Lung (tissue), 12 donors: ENCODE measurements around the gene APBB2. TPM values are rescaled to one million over a fixed set of nuclear protein-coding genes. Genes with fewer than 3 reads are reported as not detected.

Experiments used
- ATAC-seq: fragments of 200-7000 bp; cut with Tn5 transposase; one replicate; pipeline ENCODE4 v1.9.1; 2020; ENCODE audit warnings: moderate number of reproducible peaks; ENCODE audit not compliant: insufficient read depth, low FRiP score
- DNase-seq, 3 donors: peaks; one replicate each; pipeline ENCODE4 v3.0.0-alpha.2; 2013 to 2017
- H3K27ac ChIP-seq, 2 donors: one replicate each; pipeline ENCODE4 v1.5.1; 2013; ENCODE audit warnings: mild to moderate bottlenecking in 2 of 2, moderate library complexity in 2 of 2, control low read depth in 1 of 2, inconsistent platforms in 1 of 2, low read depth in 1 of 2, low read length in 1 of 2
- H3K27me3 ChIP-seq, 3 donors: one replicate each; pipeline ENCODE4 v1.5.1; 2013; ENCODE audit warnings: low read length in 2 of 3; ENCODE audit not compliant: control insufficient read depth in 3 of 3, insufficient read depth in 3 of 3
- H3K36me3 ChIP-seq, 4 donors: one replicate each; pipeline ENCODE4 v1.5.1; 2013; ENCODE audit warnings: low read length in 4 of 4, mild to moderate bottlenecking in 1 of 4, moderate library complexity in 1 of 4; ENCODE audit not compliant: control insufficient read depth in 4 of 4, insufficient read depth in 4 of 4
- H3K4me1 ChIP-seq, 5 donors: one replicate each; pipeline ENCODE4 v1.5.1; 2013; ENCODE audit warnings: low read length in 5 of 5, mild to moderate bottlenecking in 2 of 5, moderate library complexity in 1 of 5; ENCODE audit not compliant: control insufficient read depth in 5 of 5, insufficient read depth in 5 of 5
- H3K4me3 ChIP-seq: one replicate; pipeline ENCODE4 v1.5.1; 2013; ENCODE audit warnings: mild to moderate bottlenecking, control low read depth, moderate library complexity
- H3K9ac ChIP-seq, 2 donors: one replicate each; pipeline ENCODE4 v1.5.1; 2013; ENCODE audit warnings: low read length in 2 of 2, control low read depth in 1 of 2; ENCODE audit not compliant: insufficient read depth in 1 of 2
- H3K9me3 ChIP-seq, 4 donors: one replicate each; pipeline ENCODE4 v1.5.1; 2013; ENCODE audit warnings: low read length in 3 of 4, mild to moderate bottlenecking in 1 of 4, moderate library complexity in 1 of 4; ENCODE audit not compliant: control insufficient read depth in 4 of 4, insufficient read depth in 3 of 4
- CTCF ChIP-seq: IDR thresholded peaks from 2 replicates; pipeline ENCODE4 v1.5.1; 2012; ENCODE audit warnings: mild to moderate bottlenecking; ENCODE audit errors: control extremely low read depth, extremely low read depth
- WGBS, 2 donors: extraction: QIAGEN DNeasy Blood & Tissue Kit; methylation state at CpG; one replicate each; pipeline ENCODE4 v1.1.7; 2013; 5-methylcytosine and 5-hydroxymethylcytosine counted together
- polyA plus RNA-seq, 2 donors: library from polyadenylated mRNA; stranded (reverse); fragments of 200-250 nt; gene quantifications; one replicate each; pipeline ENCODE4 v1.2.1, GENCODE V29; 2013
- total RNA-seq, 2 donors: library from RNA; depleted of rRNA in 1 of 2; stranded (reverse); fragments of >200 nt in 1 of 2; gene quantifications; one replicate each; pipeline ENCODE4 v1.2.1, GENCODE V29; 2014 to 2021
- donor health status: control.
- donor health status: control.
- donor health status: Bipolar disorder and iron deficiency.
- donor health status: healthy.
- donor health status: DM: yes; HTN: yes; CAD: no.

APBB2 gene
- total and polyA plus RNA-seq, 4 donors, result 13.3 to 99.0 (median 40.4) TPM

GRCh38 chr4:41178372-41179370 is 35.7 kb downstream of the APBB2 start:
- TF ChIP-seq CTCF, result no peak
- ATAC-seq, result peak; percentile 75
- Histone ChIP-seq H3K9me3 (no peaks in the 10 kb centered on the region), H3K36me3 (peaks cover 0 to 1% (median 0%) of the 10 kb centered on the region in 4 donors), H3K9ac (no peak overlapping the region), H3K4me3 (no peak overlapping the region), H3K27me3 (no peaks in the 10 kb centered on the region), H3K27ac (no peak overlapping the region), H3K4me1 (peaks cover 2 to 36% (median 7%) of the 10 kb centered on the region in 5 donors)
- 52 to 75% methylated on average over 7 of the region's 7 CpGs for WGBS, 2 donors
- no peak for DNase-seq

GRCh38 chr4:41177016-41177415 is 37.3 kb downstream of the APBB2 start:
- TF ChIP-seq CTCF, result no peak
- H3K9ac ChIP-seq, result no peak overlapping the region
- ATAC-seq, result no peak

GRCh38 chr4:41176340-41176739 is 38.0 kb downstream of the APBB2 start:
- peaks cover 0 to 1% (median 0%) of the 10 kb centered on the region in 4 donors for H3K36me3 ChIP-seq
- TF ChIP-seq CTCF, result no peak
- H3K27ac ChIP-seq, result no peak overlapping the region
- no peak overlapping the region for H3K4me3 ChIP-seq
- no peak for ATAC-seq
- no peaks in the 10 kb centered on the region for H3K27me3 ChIP-seq
- H3K4me1 ChIP-seq, result peaks cover 2 to 36% (median 7%) of the 10 kb centered on the region in 5 donors
- no peak overlapping the region for H3K9ac ChIP-seq
- WGBS, 2 donors, result 72 to 81% methylated on average over 1 of the region's 1 CpG
- H3K9me3 ChIP-seq, result no peaks in the 10 kb centered on the region
- DNase-seq, result peak in 2 of 3 donors; percentile 18 to 46

More at GRCh38 chr4:41177016-41177415, 37.3 kb downstream of the APBB2 start:
- peaks cover 2 to 36% (median 7%) of the 10 kb centered on the region in 5 donors for H3K4me1 ChIP-seq
- no peak for DNase-seq
- H3K4me3 ChIP-seq, result no peak overlapping the region
- peak overlapping the region in 1 of 2 donors; percentile 40 for H3K27ac ChIP-seq
- no peaks in the 10 kb centered on the region for H3K27me3 ChIP-seq
- H3K36me3 ChIP-seq, result peaks cover 0 to 1% (median 0%) of the 10 kb centered on the region in 4 donors
- no peaks in the 10 kb centered on the region for H3K9me3 ChIP-seq
